GM12801 (cell line): Measurements from ENCODE around the gene TFCP2L1.

Source experiments
- TF ChIP-seq, protein P1 (sequence below): IDR thresholded peaks from one replicate; pipeline ENCODE4 v1.5.1; 2011; ENCODE audit warnings: control low read depth; ENCODE audit not compliant: insufficient read length; ENCODE audit errors: extremely low read depth

Gene TFCP2L1

DNA sequence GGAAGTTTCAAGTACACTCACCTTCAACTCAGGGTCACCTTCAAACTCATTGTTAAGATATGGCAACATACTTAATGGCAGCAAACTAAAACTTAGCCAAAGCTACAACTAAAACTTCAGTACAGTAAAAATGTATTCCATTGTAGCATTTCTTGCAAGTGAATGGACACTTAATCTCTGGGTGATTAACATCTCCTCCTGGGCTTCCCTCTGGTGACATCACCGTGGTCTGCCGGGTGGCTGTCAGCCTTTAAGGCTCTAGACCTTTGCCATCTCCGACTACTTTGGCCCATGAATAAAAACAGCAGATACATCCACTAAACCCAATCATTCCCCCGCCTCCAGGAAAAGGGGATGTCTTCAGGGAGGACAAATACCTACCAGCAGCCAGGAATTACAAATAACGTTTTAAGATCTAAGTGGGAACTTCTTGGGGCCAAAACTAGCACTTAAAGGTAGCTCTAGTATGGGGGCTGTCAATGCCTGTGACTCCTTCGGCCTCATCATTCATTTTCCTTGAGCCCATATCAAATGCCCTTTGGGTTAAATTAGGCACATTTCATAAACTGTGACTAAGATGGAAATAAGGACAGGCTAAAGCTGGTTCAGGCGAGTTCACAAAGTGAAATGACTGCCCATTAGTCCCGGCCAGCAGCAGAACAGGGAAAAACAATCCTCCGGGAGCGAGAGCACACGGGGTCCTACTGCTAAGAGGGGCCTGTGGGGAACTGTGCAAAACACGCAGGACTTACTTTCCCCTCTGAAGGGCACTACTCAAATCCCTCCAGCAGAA, 1.1 kb downstream of the TFCP2L1 start:
- TF ChIP-seq, protein P1, sequence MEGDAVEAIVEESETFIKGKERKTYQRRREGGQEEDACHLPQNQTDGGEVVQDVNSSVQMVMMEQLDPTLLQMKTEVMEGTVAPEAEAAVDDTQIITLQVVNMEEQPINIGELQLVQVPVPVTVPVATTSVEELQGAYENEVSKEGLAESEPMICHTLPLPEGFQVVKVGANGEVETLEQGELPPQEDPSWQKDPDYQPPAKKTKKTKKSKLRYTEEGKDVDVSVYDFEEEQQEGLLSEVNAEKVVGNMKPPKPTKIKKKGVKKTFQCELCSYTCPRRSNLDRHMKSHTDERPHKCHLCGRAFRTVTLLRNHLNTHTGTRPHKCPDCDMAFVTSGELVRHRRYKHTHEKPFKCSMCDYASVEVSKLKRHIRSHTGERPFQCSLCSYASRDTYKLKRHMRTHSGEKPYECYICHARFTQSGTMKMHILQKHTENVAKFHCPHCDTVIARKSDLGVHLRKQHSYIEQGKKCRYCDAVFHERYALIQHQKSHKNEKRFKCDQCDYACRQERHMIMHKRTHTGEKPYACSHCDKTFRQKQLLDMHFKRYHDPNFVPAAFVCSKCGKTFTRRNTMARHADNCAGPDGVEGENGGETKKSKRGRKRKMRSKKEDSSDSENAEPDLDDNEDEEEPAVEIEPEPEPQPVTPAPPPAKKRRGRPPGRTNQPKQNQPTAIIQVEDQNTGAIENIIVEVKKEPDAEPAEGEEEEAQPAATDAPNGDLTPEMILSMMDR: no peak

- TF ChIP-seq, protein P1: no peak
Observed at GRCh38 chr2:121282800-121283385, 2.1 kb downstream of the TFCP2L1 start.

GRCh38 chr2:121281694-121282093, 3.3 kb downstream of the TFCP2L1 start:
- TF ChIP-seq, protein P1: no peak

GRCh38 chr2:121281107-121281506, 3.9 kb downstream of the TFCP2L1 start:
- TF ChIP-seq, protein P1: no peak

DNA sequence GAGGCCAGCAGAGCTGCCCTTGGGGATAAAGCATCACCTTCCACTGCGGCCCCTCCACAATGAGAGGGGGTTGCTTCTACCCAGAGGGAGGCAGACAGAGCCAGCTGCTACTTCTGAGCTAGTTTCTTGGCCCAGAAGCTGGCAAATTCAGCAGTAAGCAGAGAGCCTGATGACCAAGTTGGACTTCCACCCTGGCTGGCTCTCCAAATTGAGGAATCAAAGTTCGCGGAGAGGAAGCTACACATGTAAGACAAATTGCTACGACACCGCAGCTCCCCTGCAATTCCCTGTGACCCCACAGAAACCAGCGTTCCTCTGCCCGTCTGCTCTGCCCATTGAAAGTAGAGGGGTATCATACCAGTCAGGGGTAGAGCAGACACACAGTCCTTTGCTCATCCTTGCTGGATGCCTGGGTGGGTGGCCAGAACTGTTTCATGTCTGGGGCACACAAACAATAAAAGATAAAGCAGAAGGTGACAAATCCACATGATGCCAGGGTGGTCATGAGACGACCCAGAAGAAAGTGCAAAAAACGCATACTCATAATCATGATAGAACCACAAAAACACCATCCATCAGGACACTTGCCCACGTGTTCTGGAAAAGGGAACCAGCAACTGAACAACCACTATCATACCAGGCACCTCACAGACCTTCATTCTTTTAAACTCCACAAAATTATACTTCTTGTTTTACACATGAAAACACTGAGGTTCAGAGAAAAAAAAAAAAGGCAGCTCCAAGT, 5.4 kb downstream of the TFCP2L1 start:
- TF ChIP-seq, protein P1: no peak

- TF ChIP-seq, protein P1: no peak
Observed at GRCh38 chr2:121276341-121276740, 8.7 kb downstream of the TFCP2L1 start.

DNA sequence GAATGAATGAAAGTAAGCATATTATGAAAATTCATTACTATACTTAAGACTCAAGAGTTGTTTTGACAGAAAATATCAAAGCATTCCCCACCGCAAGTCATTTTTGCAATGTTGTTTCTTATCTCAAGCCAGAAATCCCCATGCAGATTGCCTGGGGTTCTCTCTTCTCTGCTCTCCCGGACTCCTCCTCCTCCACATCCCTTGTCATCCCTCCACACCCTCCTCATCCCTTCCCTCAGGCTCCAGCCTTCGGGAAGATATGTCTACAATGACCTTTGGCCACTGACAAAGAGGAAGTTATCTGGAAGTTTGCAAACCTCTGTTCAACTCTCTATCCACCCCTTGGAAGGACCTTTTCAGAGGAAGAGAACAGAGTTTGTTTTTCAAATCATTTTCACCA, 11.9 kb downstream of the TFCP2L1 start:
- TF ChIP-seq, protein P1: no peak
